ENCODE measurements around the gene CHD9.

The CHD9 gene

GRCh38 chr16:53087101-53087500 lies 32.3 kb downstream of the CHD9 start:
- TF ChIP-seq, protein P1, sequence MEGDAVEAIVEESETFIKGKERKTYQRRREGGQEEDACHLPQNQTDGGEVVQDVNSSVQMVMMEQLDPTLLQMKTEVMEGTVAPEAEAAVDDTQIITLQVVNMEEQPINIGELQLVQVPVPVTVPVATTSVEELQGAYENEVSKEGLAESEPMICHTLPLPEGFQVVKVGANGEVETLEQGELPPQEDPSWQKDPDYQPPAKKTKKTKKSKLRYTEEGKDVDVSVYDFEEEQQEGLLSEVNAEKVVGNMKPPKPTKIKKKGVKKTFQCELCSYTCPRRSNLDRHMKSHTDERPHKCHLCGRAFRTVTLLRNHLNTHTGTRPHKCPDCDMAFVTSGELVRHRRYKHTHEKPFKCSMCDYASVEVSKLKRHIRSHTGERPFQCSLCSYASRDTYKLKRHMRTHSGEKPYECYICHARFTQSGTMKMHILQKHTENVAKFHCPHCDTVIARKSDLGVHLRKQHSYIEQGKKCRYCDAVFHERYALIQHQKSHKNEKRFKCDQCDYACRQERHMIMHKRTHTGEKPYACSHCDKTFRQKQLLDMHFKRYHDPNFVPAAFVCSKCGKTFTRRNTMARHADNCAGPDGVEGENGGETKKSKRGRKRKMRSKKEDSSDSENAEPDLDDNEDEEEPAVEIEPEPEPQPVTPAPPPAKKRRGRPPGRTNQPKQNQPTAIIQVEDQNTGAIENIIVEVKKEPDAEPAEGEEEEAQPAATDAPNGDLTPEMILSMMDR (IDR thresholded peaks at IDR 0.05; ENCODE audit: low read depth, low read length) = no peak
- Histone ChIP-seq H3K4me3 (ENCODE audit: low read depth, low read length) (no peak overlapping the region), H3K27me3 (ENCODE audit: insufficient read depth, low read depth, severe bottlenecking) (no peaks in the 10 kb centered on the region), H3K36me3 (no peaks in the 10 kb centered on the region), H3K27ac (no peak overlapping the region), H3K9me3 (ENCODE audit: severe bottlenecking) (no peaks in the 10 kb centered on the region)
- DNase-seq = no peak

DNA sequence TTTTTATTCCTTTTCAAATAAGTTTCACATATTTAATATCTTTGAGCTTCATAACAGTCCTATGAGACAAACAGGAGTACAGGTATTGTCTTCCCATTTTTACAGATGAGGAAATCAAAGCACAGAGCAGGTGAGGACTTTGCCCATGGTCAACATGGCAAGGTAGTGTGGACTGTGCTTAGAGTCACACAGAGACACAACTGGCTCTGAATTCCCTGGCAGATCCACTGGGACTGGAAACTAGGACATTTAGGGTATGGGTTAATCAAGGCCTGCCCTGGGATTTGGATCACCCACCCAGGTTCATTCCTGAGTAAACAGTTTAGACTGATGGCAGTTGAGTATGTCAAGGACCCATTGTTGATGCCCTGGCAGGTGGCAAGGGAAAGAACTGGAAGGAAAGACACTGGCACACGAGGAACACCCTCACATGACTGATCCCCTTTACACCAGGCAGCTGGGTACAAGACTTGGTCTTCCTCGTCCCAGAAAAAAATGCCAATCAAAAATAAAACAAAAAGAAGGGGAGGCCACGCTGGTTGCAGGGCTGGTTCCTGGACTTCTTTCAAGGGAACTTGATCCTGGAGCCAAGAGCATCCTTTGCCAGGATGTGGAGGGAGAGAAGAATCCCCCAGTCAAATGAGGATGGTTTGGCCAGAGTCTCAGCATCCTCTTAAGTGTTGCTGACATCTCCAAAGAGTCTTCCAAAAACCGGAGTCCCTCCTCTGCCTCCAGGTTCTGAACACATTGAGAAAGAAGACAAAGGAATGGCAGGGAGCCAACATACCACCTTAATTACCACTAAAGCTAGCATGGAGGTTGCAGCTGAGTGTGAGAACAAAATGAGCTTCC lies 34.9 kb downstream of the CHD9 start:
- Histone ChIP-seq H3K27me3 (ENCODE audit: insufficient read depth, low read depth, severe bottlenecking) (no peaks in the 10 kb centered on the region), H3K4me3 (ENCODE audit: low read depth, low read length) (no peak overlapping the region), H3K36me3 (no peaks in the 10 kb centered on the region), H3K9me3 (ENCODE audit: severe bottlenecking) (no peaks in the 10 kb centered on the region), H3K27ac (no peak overlapping the region)
- TF ChIP-seq, protein P1 (IDR thresholded peaks at IDR 0.05; ENCODE audit: low read depth, low read length) = no peak
- no peak for DNase-seq

GRCh38 chr16:53090286-53090590 lies 35.4 kb downstream of the CHD9 start:
- DNase-seq = no peak
- TF ChIP-seq, protein P1 (IDR thresholded peaks at IDR 0.05; ENCODE audit: low read depth, low read length) = no peak
- Histone ChIP-seq H3K36me3 (no peaks in the 10 kb centered on the region), H3K9me3 (ENCODE audit: severe bottlenecking) (no peaks in the 10 kb centered on the region), H3K27me3 (ENCODE audit: insufficient read depth, low read depth, severe bottlenecking) (no peaks in the 10 kb centered on the region), H3K4me3 (ENCODE audit: low read depth, low read length) (no peak overlapping the region), H3K27ac (no peak overlapping the region)

DNA sequence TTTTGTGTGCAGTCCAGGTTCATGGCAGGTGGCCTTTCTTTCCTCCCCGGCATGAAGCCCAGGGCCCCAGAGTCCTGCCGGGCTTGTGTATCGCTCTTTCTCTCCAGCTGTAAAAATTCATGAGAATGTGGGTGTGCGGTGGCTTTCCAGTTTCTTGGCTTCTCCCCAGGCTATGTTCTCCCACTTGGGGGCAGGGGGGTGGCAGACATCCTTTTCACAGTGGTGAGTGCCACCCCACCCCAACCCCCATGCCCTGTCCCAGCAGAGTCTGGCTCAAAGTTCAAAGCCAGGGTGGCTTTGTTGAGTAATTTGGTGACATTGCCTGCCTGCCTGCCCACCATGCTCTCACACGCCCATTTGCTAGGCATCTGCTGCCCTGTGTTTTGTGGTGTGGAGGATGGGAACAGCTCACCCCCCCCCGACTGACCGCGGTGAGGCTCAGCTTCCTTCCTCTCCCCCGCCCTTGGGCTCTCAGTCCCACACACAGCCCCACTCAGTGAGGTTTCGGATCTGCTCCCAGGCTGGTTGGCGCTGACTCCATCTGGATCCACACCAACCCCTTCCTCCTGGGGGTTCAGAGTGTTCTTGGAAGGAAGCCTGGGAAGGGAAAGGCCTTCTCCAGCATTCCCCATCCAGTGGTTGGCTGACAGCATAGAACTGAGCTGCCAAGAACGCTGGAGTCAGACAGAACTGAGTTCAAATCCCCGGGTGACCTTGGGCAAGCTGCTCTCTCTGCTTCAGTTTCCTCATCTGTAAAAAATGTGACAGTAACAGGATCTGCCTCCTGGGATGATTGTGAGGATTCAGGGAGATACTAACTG lies 36.0 kb downstream of the CHD9 start:
- no peak overlapping the region for H3K4me3 ChIP-seq (ENCODE audit: low read depth, low read length)
- TF ChIP-seq, protein P1 (IDR thresholded peaks at IDR 0.05; ENCODE audit: low read depth, low read length) = no peak
- H3K9me3 ChIP-seq (ENCODE audit: severe bottlenecking) = no peaks in the 10 kb centered on the region
- no peak for DNase-seq
- H3K27ac ChIP-seq = no peak overlapping the region
- H3K36me3 ChIP-seq = no peaks in the 10 kb centered on the region
- no peaks in the 10 kb centered on the region for H3K27me3 ChIP-seq (ENCODE audit: insufficient read depth, low read depth, severe bottlenecking)

- TF ChIP-seq, protein P1 (IDR thresholded peaks at IDR 0.05; ENCODE audit: low read depth, low read length) = no peak
- DNase-seq = no peak
- H3K4me3 ChIP-seq (ENCODE audit: low read depth, low read length) = no peak overlapping the region
- H3K9me3 ChIP-seq (ENCODE audit: severe bottlenecking) = no peaks in the 10 kb centered on the region
- no peak overlapping the region for H3K27ac ChIP-seq
- H3K27me3 ChIP-seq (ENCODE audit: insufficient read depth, low read depth, severe bottlenecking) = no peaks in the 10 kb centered on the region
- H3K36me3 ChIP-seq = no peaks in the 10 kb centered on the region
These were observed 36.8 kb downstream of the CHD9 start for GRCh38 chr16:53091466-53092211.

All from WERI-Rb-1 (cell line).